Measurements from ENCODE around the gene RPL13.

The RPL13 gene

GRCh38 chr16:89588413-89589109 lies 28.1 kb downstream of the RPL13 start:
- DNase-seq (ENCODE audit: extremely low read depth, low read depth) = no peak
- TF ChIP-seq CTCF (IDR thresholded peaks at IDR 0.05; ENCODE audit: low read depth, low read length) = no peak

GRCh38 chr16:89589241-89589926 lies 28.9 kb downstream of the RPL13 start:
- no peak for TF ChIP-seq CTCF (IDR thresholded peaks at IDR 0.05; ENCODE audit: low read depth, low read length)
- DNase-seq (ENCODE audit: extremely low read depth, low read depth) = no peak

GRCh38 chr16:89593841-89594240 lies 33.4 kb downstream of the RPL13 start:
- no peak for DNase-seq (ENCODE audit: extremely low read depth, low read depth)
- TF ChIP-seq CTCF (IDR thresholded peaks at IDR 0.05; ENCODE audit: low read depth, low read length) = no peak

GRCh38 chr16:89595330-89596060 lies 35.0 kb downstream of the RPL13 start:
- TF ChIP-seq CTCF (IDR thresholded peaks at IDR 0.05; ENCODE audit: low read depth, low read length) = no peak
- no peak for DNase-seq (ENCODE audit: extremely low read depth, low read depth)

GRCh38 chr16:89596061-89596689 lies 35.7 kb downstream of the RPL13 start:
- DNase-seq (ENCODE audit: extremely low read depth, low read depth) = no peak
- no peak for TF ChIP-seq CTCF (IDR thresholded peaks at IDR 0.05; ENCODE audit: low read depth, low read length)

- no peak for DNase-seq (ENCODE audit: extremely low read depth, low read depth)
- no peak for TF ChIP-seq CTCF (IDR thresholded peaks at IDR 0.05; ENCODE audit: low read depth, low read length)
Observed at GRCh38 chr16:89596957-89597649, 36.6 kb downstream of the RPL13 start.
